ENCODE results near the gene TAPBP.

Gene TAPBP

DNA sequence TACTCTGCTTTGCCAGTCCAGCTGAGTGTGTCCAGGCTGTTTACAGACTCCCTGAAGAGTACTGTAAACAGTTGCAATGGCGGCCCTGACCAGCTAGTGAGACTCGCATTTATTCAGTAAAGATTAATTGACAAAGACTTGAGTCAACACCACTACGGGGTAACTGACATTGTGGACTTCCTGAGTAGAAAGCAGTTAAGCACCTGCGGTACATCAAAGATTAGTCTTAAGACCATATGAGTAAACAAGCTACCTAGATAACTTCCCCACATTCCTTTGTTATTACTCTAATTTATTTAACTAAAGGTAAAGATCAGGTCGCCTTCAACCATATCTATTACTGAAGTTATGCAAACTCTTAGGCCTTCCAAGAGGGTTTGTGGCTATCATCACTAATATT is 54.8 kb downstream of the TAPBP start:
- no peak overlapping the region for H4K91ac ChIP-seq (ENCODE audit: low read depth, low read length, poor library complexity)
- H2BK12ac ChIP-seq (ENCODE audit: low read length): no peak overlapping the region
- H3K9ac ChIP-seq (ENCODE audit: low read depth, low read length, poor library complexity): peak overlapping the region; percentile 4
- H3K27me3 ChIP-seq (ENCODE audit: control insufficient read depth in 3 of 3, insufficient read depth in 3 of 3, low read depth in 1 of 3, low read length in 3 of 3): no peaks in the 10 kb centered on the region
- H3K14ac ChIP-seq (ENCODE audit: low read length): no peak overlapping the region
- H3K79me1 ChIP-seq (ENCODE audit: low read depth, low read length): no peaks in the 10 kb centered on the region
- peaks cover 7 to 72% of the 10 kb centered on the region in 2 donors for H3K36me3 ChIP-seq (replicated peaks in 1 of 2; ENCODE audit: control insufficient read depth in 2 of 2, insufficient read depth in 2 of 2, low read length in 2 of 2)
- no peak overlapping the region for H3K4me3 ChIP-seq (ENCODE audit: low read length in 2 of 2)
- no peak overlapping the region for H3K18ac ChIP-seq (ENCODE audit: low read length)
- no peak overlapping the region for H4K8ac ChIP-seq (ENCODE audit: low read depth, low read length)
- no peak overlapping the region for H3K27ac ChIP-seq (replicated peaks; ENCODE audit: low read length)
- WGBS, 2 donors (ENCODE audit: extremely low coverage in 2 of 2, insufficient read length in 2 of 2, insufficient replicate concordance in 1 of 2): no CpG with 5 or more reads among the region's 5 CpGs
- no peaks in the 10 kb centered on the region for H3K4me1 ChIP-seq (ENCODE audit: control insufficient read depth in 2 of 2, insufficient read depth in 1 of 2, low read depth in 1 of 2, low read length in 2 of 2)
- no peak overlapping the region for H3K23ac ChIP-seq (ENCODE audit: low read depth, low read length, poor library complexity)
- no peak overlapping the region for H2BK5ac ChIP-seq (ENCODE audit: low read length)
- no peak overlapping the region for H2AFZ ChIP-seq (ENCODE audit: low read length)
- no peak overlapping the region for H2BK15ac ChIP-seq (ENCODE audit: low read length)
- no peak for DNase-seq (ENCODE audit: low spot score)
- no peak overlapping the region for H3K4ac ChIP-seq (ENCODE audit: low read length)
- no peak overlapping the region for H2AK5ac ChIP-seq (ENCODE audit: low read depth, low read length)
- no peak overlapping the region for H3K4me2 ChIP-seq (ENCODE audit: insufficient read depth, low read length, poor library complexity, severe bottlenecking)
- no peak overlapping the region for H2BK120ac ChIP-seq (ENCODE audit: low read depth, low read length)
- no peaks in the 10 kb centered on the region for H3K9me3 ChIP-seq (replicated peaks in 1 of 2; ENCODE audit: control insufficient read depth in 2 of 2, insufficient read depth in 1 of 2, low read depth in 1 of 2, low read length in 2 of 2)

DNA sequence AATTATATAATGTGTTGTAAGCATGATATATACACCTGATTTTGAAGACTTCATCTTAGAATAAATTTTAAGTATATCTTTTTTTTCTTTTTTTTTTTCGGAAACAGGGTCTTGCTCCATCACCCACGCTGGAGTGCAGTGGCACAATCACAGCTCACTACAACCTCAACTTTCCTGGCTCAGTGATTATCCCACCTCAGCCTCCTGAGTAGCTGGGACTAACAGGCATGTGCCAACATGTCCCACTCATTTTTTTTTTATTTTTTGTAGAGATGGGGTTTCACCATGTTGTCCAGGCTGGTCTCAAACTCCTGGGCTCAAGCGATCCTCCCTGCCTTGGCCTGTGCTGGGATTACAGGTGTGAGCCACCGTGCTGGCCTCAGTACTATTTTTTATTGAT is 59.3 kb downstream of the TAPBP start:
- Histone ChIP-seq H4K91ac (ENCODE audit: low read depth, low read length, poor library complexity) (no peak overlapping the region), H2AK5ac (ENCODE audit: low read depth, low read length) (no peak overlapping the region), H3K27me3 (ENCODE audit: control insufficient read depth in 3 of 3, insufficient read depth in 3 of 3, low read depth in 1 of 3, low read length in 3 of 3) (no peaks in the 10 kb centered on the region), H2BK12ac (ENCODE audit: low read length) (no peak overlapping the region), H3K27ac (replicated peaks; ENCODE audit: low read length) (no peak overlapping the region), H3K18ac (ENCODE audit: low read length) (no peak overlapping the region), H3K36me3 (replicated peaks in 1 of 2; ENCODE audit: control insufficient read depth in 2 of 2, insufficient read depth in 2 of 2, low read length in 2 of 2) (peaks cover 5 to 52% of the 10 kb centered on the region in 2 donors), H3K4me3 (ENCODE audit: low read length in 2 of 2) (no peak overlapping the region), H3K14ac (ENCODE audit: low read length) (no peak overlapping the region), H3K23ac (ENCODE audit: low read depth, low read length, poor library complexity) (no peak overlapping the region), H2BK5ac (ENCODE audit: low read length) (no peak overlapping the region), H2BK15ac (ENCODE audit: low read length) (no peak overlapping the region), H2BK120ac (ENCODE audit: low read depth, low read length) (no peak overlapping the region), H4K8ac (ENCODE audit: low read depth, low read length) (no peak overlapping the region), H3K4me1 (ENCODE audit: control insufficient read depth in 2 of 2, insufficient read depth in 1 of 2, low read depth in 1 of 2, low read length in 2 of 2) (peaks cover 4 to 8% of the 10 kb centered on the region in 2 donors), H2AFZ (ENCODE audit: low read length) (no peak overlapping the region), H3K79me1 (ENCODE audit: low read depth, low read length) (no peaks in the 10 kb centered on the region), H3K4ac (ENCODE audit: low read length) (no peak overlapping the region), H3K4me2 (ENCODE audit: insufficient read depth, low read length, poor library complexity, severe bottlenecking) (no peak overlapping the region), H3K9me3 (replicated peaks in 1 of 2; ENCODE audit: control insufficient read depth in 2 of 2, insufficient read depth in 1 of 2, low read depth in 1 of 2, low read length in 2 of 2) (no peaks in the 10 kb centered on the region), H3K9ac (ENCODE audit: low read depth, low read length, poor library complexity) (no peak overlapping the region)
- no peak for DNase-seq (ENCODE audit: low spot score)
- no CpG with 5 or more reads among the region's 4 CpGs for WGBS, 2 donors (ENCODE audit: extremely low coverage in 2 of 2, insufficient read length in 2 of 2, insufficient replicate concordance in 1 of 2)

DNA sequence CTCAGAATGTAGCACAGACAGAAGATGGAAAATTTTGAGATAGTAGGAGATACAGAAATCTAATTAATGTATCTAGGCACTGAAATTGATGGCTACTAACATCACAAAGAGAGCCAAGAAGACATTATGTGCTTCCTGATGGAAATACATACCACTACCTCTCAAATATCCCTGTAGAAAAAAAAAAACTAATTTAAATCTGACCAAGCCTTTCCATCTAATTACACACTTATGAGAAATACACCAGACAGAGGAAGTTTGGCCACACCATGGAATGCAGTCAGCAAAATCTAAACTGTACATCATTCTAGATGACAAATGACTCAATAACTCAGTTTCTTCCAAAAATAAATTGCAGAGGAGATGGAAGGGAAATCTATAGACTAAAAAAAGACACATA is 61.1 kb downstream of the TAPBP start:
- Histone ChIP-seq H2BK12ac (ENCODE audit: low read length) (no peak overlapping the region), H3K18ac (ENCODE audit: low read length) (no peak overlapping the region), H3K27ac (replicated peaks; ENCODE audit: low read length) (no peak overlapping the region), H4K8ac (ENCODE audit: low read depth, low read length) (no peak overlapping the region), H3K4me2 (ENCODE audit: insufficient read depth, low read length, poor library complexity, severe bottlenecking) (no peak overlapping the region), H2BK120ac (ENCODE audit: low read depth, low read length) (no peak overlapping the region), H2AK5ac (ENCODE audit: low read depth, low read length) (no peak overlapping the region), H2BK5ac (ENCODE audit: low read length) (no peak overlapping the region), H2AFZ (ENCODE audit: low read length) (no peak overlapping the region), H4K91ac (ENCODE audit: low read depth, low read length, poor library complexity) (no peak overlapping the region), H2BK15ac (ENCODE audit: low read length) (no peak overlapping the region), H3K4ac (ENCODE audit: low read length) (no peak overlapping the region), H3K9me3 (replicated peaks in 1 of 2; ENCODE audit: control insufficient read depth in 2 of 2, insufficient read depth in 1 of 2, low read depth in 1 of 2, low read length in 2 of 2) (no peaks in the 10 kb centered on the region), H3K4me3 (ENCODE audit: low read length in 2 of 2) (no peak overlapping the region), H3K23ac (ENCODE audit: low read depth, low read length, poor library complexity) (no peak overlapping the region), H3K36me3 (replicated peaks in 1 of 2; ENCODE audit: control insufficient read depth in 2 of 2, insufficient read depth in 2 of 2, low read length in 2 of 2) (peaks cover 4 to 38% of the 10 kb centered on the region in 2 donors), H3K14ac (ENCODE audit: low read length) (no peak overlapping the region), H3K79me1 (ENCODE audit: low read depth, low read length) (no peaks in the 10 kb centered on the region), H3K27me3 (ENCODE audit: control insufficient read depth in 3 of 3, insufficient read depth in 3 of 3, low read depth in 1 of 3, low read length in 3 of 3) (peaks cover 0 to 3% (median 0%) of the 10 kb centered on the region in 3 experiments), H3K4me1 (ENCODE audit: control insufficient read depth in 2 of 2, insufficient read depth in 1 of 2, low read depth in 1 of 2, low read length in 2 of 2) (peaks cover 9 to 13% of the 10 kb centered on the region in 2 donors), H3K9ac (ENCODE audit: low read depth, low read length, poor library complexity) (no peak overlapping the region)
- DNase-seq (ENCODE audit: low spot score): no peak

DNA sequence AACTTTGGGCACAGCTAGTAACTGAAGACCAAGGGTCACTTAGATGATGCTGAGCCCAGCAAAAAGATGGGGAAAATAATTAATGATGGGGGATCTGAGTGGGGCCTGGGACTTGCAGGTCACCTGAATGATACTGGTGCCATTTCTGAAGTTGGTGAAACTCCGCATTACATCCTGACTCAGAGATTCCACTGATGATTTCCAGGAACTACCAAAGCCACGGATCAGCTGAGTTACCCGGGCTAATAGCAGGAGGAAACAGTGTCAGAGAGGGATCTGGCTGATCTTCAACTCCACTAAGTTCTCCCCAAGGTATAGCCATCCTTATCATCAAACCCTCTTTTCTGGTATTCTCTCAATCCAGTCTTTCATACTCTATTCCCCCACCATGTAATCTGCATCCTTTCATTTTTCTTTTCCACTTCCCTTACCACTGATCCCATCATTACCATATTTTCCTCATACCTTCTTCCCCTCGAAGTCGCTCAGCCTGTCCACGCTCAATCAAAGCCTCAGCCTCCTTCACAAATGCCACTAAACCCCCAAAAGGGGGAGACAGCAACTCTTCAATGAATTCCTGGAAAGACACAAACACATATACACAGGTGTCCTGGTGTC is 62.4 kb downstream of the TAPBP start:
- H3K4me3 ChIP-seq (ENCODE audit: low read length in 2 of 2): no peak overlapping the region
- no peak overlapping the region for H3K4ac ChIP-seq (ENCODE audit: low read length)
- H2BK15ac ChIP-seq (ENCODE audit: low read length): no peak overlapping the region
- DNase-seq (ENCODE audit: low spot score): no peak
- no peak overlapping the region for H3K14ac ChIP-seq (ENCODE audit: low read length)
- no peak overlapping the region for H4K8ac ChIP-seq (ENCODE audit: low read depth, low read length)
- no peak overlapping the region for H3K9ac ChIP-seq (ENCODE audit: low read depth, low read length, poor library complexity)
- no peak overlapping the region for H3K4me2 ChIP-seq (ENCODE audit: insufficient read depth, low read length, poor library complexity, severe bottlenecking)
- H3K4me1 ChIP-seq (ENCODE audit: control insufficient read depth in 2 of 2, insufficient read depth in 1 of 2, low read depth in 1 of 2, low read length in 2 of 2): peaks cover 9 to 13% of the 10 kb centered on the region in 2 donors
- peaks cover 0 to 3% (median 0%) of the 10 kb centered on the region in 3 experiments for H3K27me3 ChIP-seq (ENCODE audit: control insufficient read depth in 3 of 3, insufficient read depth in 3 of 3, low read depth in 1 of 3, low read length in 3 of 3)
- no peak overlapping the region for H2BK5ac ChIP-seq (ENCODE audit: low read length)
- no peak overlapping the region for H2AFZ ChIP-seq (ENCODE audit: low read length)
- no peak overlapping the region for H2AK5ac ChIP-seq (ENCODE audit: low read depth, low read length)
- no peak overlapping the region for H3K18ac ChIP-seq (ENCODE audit: low read length)
- H3K79me1 ChIP-seq (ENCODE audit: low read depth, low read length): no peaks in the 10 kb centered on the region
- H2BK12ac ChIP-seq (ENCODE audit: low read length): no peak overlapping the region
- H2BK120ac ChIP-seq (ENCODE audit: low read depth, low read length): no peak overlapping the region
- WGBS, 2 donors (ENCODE audit: extremely low coverage in 2 of 2, insufficient read length in 2 of 2, insufficient replicate concordance in 1 of 2): no CpG with 5 or more reads among the region's 6 CpGs
- H3K23ac ChIP-seq (ENCODE audit: low read depth, low read length, poor library complexity): no peak overlapping the region
- H3K36me3 ChIP-seq (replicated peaks in 1 of 2; ENCODE audit: control insufficient read depth in 2 of 2, insufficient read depth in 2 of 2, low read length in 2 of 2): peaks cover 3 to 28% of the 10 kb centered on the region in 2 donors
- no peak overlapping the region for H3K27ac ChIP-seq (replicated peaks; ENCODE audit: low read length)
- H4K91ac ChIP-seq (ENCODE audit: low read depth, low read length, poor library complexity): no peak overlapping the region
- no peaks in the 10 kb centered on the region for H3K9me3 ChIP-seq (replicated peaks in 1 of 2; ENCODE audit: control insufficient read depth in 2 of 2, insufficient read depth in 1 of 2, low read depth in 1 of 2, low read length in 2 of 2)

Data from neuronal stem cell (in vitro differentiated cells).